ENCODE measurements around the gene CD163L1. TPM values are rescaled to one million over a fixed set of nuclear protein-coding genes. Genes with fewer than 3 reads are reported as not detected.
A peak's percentile ranks its signal among the peaks of the same experiment; 100 is the strongest.

Gene CD163L1
- total and polyA plus RNA-seq, 5 donors from 2014 or later: not detected

DNA sequence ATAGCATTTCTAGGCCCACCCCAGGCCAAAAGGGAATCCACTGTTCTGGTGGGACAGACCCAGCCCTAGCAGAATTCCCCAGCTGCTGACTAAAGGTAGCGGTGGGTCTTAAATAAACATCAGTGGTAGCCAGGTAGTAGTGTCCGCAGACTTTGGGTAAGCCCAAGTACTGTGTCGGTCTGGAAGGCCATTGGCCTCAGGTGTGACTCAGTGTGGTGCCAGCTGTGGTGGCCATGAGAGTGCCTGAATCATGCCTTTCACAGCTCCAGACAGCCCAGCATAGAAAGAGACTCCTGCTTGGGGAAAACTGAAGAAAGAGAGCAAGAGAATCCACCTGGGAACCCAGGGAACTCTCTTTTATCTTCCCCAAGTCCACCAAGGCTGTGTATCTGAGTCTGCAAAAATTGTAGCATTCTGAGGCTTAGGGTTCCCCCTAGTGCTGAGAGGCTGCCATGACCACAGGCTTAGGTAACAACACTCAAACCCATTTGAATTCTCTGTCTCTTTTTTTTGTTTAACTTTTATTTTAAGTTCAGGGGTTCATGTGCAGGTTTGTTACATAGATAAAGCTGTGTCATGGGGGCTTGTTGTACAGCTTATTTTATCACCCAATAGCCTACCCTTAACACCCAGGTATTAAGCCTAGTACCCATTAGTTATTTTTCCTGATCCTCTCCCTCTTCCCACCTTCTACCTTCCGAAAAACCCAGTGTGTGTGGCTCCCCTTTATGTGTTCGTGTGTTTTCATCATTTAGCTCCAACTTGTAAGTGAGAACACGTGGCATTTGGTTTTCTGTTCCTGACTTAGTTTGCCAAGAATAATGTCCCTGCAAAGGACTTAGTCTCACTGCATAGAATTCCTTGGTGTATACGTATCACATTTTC, 16.7 kb upstream of the CD163L1 start:
- Histone ChIP-seq H3K4me1 (ENCODE audit: control insufficient read depth, insufficient read depth, low read length, poor library complexity, severe bottlenecking) (no peaks in the 10 kb centered on the region), H3K27ac (ENCODE audit: insufficient read depth, low read length, poor library complexity, severe bottlenecking) (no peak overlapping the region), H3K4me3 (ENCODE audit: low read depth, low read length) (no peak overlapping the region), H3K9me3 (ENCODE audit: control insufficient read depth in 2 of 2, low read length in 2 of 2) (no peaks in the 10 kb centered on the region), H3K27me3 (ENCODE audit: control insufficient read depth, insufficient read depth, low read length) (peaks cover 2% of the 10 kb centered on the region), H3K36me3 (ENCODE audit: control insufficient read depth, insufficient read depth, low read length) (no peaks in the 10 kb centered on the region)
- Mint-ChIP-seq H3K27ac (no peak overlapping the region), H3K9me3 (peaks cover 0 to 3% (median 0%) of the 10 kb centered on the region in 7 donors), H3K27me3 (peaks cover 12% of the 10 kb centered on the region), H3K4me3 (no peak overlapping the region), H3K4me1 (no peaks in the 10 kb centered on the region), H3K36me3 (no peaks in the 10 kb centered on the region)
- DNase-seq: peak in 2 of 3 donors; percentile 36 to 56
- ATAC-seq (ENCODE audit: low read depth in 2 of 2): no peak

DNA sequence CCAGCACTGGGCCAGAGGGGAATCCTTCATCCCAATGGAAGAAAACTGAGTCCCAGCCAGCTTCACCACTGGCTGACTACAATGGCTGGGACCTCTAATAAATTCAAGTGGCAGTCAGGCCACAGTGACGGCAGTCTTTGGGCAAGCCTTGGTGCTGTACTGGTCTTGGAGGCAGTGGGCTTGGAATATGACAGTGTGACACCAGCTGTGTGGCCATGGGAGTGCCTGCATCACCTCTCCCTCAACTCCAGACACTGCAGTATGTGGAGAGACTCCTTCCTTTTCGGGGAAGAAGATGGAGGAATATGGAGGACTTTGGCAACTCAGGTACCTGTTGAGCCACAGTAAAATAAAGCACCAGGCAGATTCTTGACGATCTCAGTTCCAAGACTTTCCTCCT, 16.0 kb upstream of the CD163L1 start:
- no peaks in the 10 kb centered on the region for H3K36me3 ChIP-seq (ENCODE audit: control insufficient read depth, insufficient read depth, low read length)
- no peaks in the 10 kb centered on the region for H3K9me3 ChIP-seq (ENCODE audit: control insufficient read depth in 2 of 2, low read length in 2 of 2)
- ATAC-seq (ENCODE audit: low read depth in 2 of 2): no peak
- Mint-ChIP-seq H3K9me3 (peaks cover 0 to 2% (median 0%) of the 10 kb centered on the region in 7 donors), H3K4me1 (no peaks in the 10 kb centered on the region), H3K27ac (no peak overlapping the region), H3K36me3 (no peaks in the 10 kb centered on the region), H3K27me3 (peaks cover 8% of the 10 kb centered on the region), H3K4me3 (no peak overlapping the region)
- DNase-seq: no peak
- peaks cover 2% of the 10 kb centered on the region for H3K27me3 ChIP-seq (ENCODE audit: control insufficient read depth, insufficient read depth, low read length)
- no peaks in the 10 kb centered on the region for H3K4me1 ChIP-seq (ENCODE audit: control insufficient read depth, insufficient read depth, low read length, poor library complexity, severe bottlenecking)
- H3K4me3 ChIP-seq (ENCODE audit: low read depth, low read length): no peak overlapping the region
- H3K27ac ChIP-seq (ENCODE audit: insufficient read depth, low read length, poor library complexity, severe bottlenecking): no peak overlapping the region

DNA sequence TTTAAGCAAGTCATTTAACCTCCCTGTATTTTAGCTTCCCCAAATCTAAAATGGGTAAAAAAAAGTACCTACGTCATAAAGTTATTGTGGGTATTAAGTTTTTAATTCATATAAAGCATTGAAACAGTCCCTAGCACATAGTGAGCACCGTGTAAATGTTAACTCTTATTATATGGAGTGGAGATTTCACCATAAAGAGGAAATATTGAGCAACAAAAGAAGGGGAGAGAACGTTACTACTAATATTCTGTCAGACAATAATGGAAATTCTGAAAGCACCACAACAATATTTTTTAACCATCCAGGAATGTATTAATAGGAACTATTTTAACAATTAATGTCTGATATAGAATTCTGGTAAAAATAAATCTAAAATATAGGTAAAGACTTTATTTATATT, 7.8 kb upstream of the CD163L1 start:
- no peaks in the 10 kb centered on the region for H3K36me3 Mint-ChIP-seq
- peaks cover 16% of the 10 kb centered on the region for H3K27me3 Mint-ChIP-seq
- H3K27me3 ChIP-seq (ENCODE audit: control insufficient read depth, insufficient read depth, low read length): peaks cover 5% of the 10 kb centered on the region
- DNase-seq (no peak), ATAC-seq (ENCODE audit: low read depth in 2 of 2) (no peak)
- H3K9me3 Mint-ChIP-seq: peaks cover 0 to 4% (median 0%) of the 10 kb centered on the region in 7 donors
- no peak overlapping the region for H3K27ac ChIP-seq (ENCODE audit: insufficient read depth, low read length, poor library complexity, severe bottlenecking)
- no peak overlapping the region for H3K4me3 Mint-ChIP-seq
- H3K4me1 Mint-ChIP-seq: no peaks in the 10 kb centered on the region
- H3K4me1 ChIP-seq (ENCODE audit: control insufficient read depth, insufficient read depth, low read length, poor library complexity, severe bottlenecking): no peaks in the 10 kb centered on the region
- H3K9me3 ChIP-seq (ENCODE audit: control insufficient read depth in 2 of 2, low read length in 2 of 2): no peaks in the 10 kb centered on the region
- H3K4me3 ChIP-seq (ENCODE audit: low read depth, low read length): no peak overlapping the region
- H3K27ac Mint-ChIP-seq: no peak overlapping the region
- no peaks in the 10 kb centered on the region for H3K36me3 ChIP-seq (ENCODE audit: control insufficient read depth, insufficient read depth, low read length)

DNA sequence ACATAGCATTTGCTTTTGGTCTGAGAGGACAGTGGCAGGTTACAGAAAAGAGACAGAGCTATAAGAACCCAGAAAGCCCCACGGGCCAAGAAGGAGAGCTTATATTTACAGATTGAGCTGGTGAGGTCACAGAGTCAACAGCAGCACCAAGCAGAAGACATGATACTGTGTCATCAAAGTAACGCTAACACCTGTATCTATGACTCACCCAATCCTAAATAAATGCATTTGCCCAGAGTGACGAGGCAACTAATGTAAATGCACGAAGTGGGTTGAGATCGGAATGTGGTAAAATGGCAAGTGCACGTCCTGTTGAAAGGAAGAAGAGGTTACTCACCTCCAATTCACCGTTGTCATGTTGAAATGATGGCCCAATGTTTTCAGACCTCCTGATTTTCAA, 6.7 kb upstream of the CD163L1 start:
- Mint-ChIP-seq H3K9me3 (peaks cover 0 to 4% (median 0%) of the 10 kb centered on the region in 7 donors), H3K36me3 (no peaks in the 10 kb centered on the region), H3K4me3 (no peak overlapping the region), H3K4me1 (no peaks in the 10 kb centered on the region), H3K27me3 (peaks cover 22% of the 10 kb centered on the region), H3K27ac (no peak overlapping the region)
- no peaks in the 10 kb centered on the region for H3K4me1 ChIP-seq (ENCODE audit: control insufficient read depth, insufficient read depth, low read length, poor library complexity, severe bottlenecking)
- no peak overlapping the region for H3K27ac ChIP-seq (ENCODE audit: insufficient read depth, low read length, poor library complexity, severe bottlenecking)
- no peaks in the 10 kb centered on the region for H3K36me3 ChIP-seq (ENCODE audit: control insufficient read depth, insufficient read depth, low read length)
- H3K4me3 ChIP-seq (ENCODE audit: low read depth, low read length): no peak overlapping the region
- H3K9me3 ChIP-seq (ENCODE audit: control insufficient read depth in 2 of 2, low read length in 2 of 2): no peaks in the 10 kb centered on the region
- ATAC-seq (ENCODE audit: low read depth in 2 of 2) (no peak), DNase-seq (no peak)
- H3K27me3 ChIP-seq (ENCODE audit: control insufficient read depth, insufficient read depth, low read length): peaks cover 7% of the 10 kb centered on the region

DNA sequence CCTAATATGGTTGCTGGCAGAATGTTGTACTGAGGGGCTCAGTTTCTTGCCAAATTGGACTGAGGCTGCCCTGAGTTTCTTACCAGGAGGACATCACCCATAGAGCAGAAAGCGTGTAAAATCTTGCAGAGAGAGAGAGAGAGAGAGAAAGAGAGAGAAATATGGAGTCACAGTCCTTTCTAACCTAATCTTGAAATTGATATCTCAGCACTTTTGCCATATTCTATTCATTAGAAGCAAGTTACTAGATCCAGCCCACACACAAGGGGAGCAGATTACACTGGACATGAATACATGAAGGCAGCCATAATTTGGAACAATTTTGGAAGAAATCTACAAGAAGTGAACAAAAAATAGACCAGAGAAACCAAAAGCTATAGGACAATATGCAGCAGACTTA, 4.1 kb upstream of the CD163L1 start:
- Histone ChIP-seq H3K27ac (ENCODE audit: insufficient read depth, low read length, poor library complexity, severe bottlenecking) (no peak overlapping the region), H3K9me3 (ENCODE audit: control insufficient read depth in 2 of 2, low read length in 2 of 2) (no peaks in the 10 kb centered on the region), H3K4me3 (ENCODE audit: low read depth, low read length) (no peak overlapping the region), H3K27me3 (ENCODE audit: control insufficient read depth, insufficient read depth, low read length) (peaks cover 4% of the 10 kb centered on the region), H3K4me1 (ENCODE audit: control insufficient read depth, insufficient read depth, low read length, poor library complexity, severe bottlenecking) (no peaks in the 10 kb centered on the region), H3K36me3 (ENCODE audit: control insufficient read depth, insufficient read depth, low read length) (no peaks in the 10 kb centered on the region)
- Mint-ChIP-seq H3K4me3 (no peak overlapping the region), H3K27ac (no peak overlapping the region), H3K4me1 (no peaks in the 10 kb centered on the region), H3K9me3 (peaks cover 0 to 2% (median 0%) of the 10 kb centered on the region in 7 donors), H3K27me3 (peaks cover 31% of the 10 kb centered on the region), H3K36me3 (no peaks in the 10 kb centered on the region)
- DNase-seq (no peak), ATAC-seq (ENCODE audit: low read depth in 2 of 2) (no peak)

DNA sequence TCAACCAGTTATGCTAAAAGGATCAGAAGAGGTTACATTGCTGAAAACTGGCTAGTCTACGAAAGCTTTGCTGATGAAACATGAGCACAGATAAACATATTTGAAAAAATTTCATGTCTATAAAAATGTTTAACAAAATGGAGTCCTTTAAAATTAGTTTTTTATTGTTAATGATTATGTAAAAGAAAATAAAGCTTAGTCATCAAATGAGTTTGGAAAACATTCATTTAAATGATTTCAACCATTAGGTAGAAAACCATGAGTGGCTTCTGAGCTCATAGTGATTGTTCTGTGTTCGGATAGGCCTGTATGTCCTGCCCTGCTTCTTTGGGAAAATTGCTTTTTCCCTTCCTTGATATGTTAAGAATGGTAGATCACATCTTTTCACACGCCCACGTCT, 584 bp upstream of the CD163L1 start:
- H3K9me3 Mint-ChIP-seq: peaks cover 0 to 4% (median 0%) of the 10 kb centered on the region in 7 donors
- peaks cover 46% of the 10 kb centered on the region for H3K27me3 Mint-ChIP-seq
- no peak for ATAC-seq (ENCODE audit: low read depth in 2 of 2)

DNA sequence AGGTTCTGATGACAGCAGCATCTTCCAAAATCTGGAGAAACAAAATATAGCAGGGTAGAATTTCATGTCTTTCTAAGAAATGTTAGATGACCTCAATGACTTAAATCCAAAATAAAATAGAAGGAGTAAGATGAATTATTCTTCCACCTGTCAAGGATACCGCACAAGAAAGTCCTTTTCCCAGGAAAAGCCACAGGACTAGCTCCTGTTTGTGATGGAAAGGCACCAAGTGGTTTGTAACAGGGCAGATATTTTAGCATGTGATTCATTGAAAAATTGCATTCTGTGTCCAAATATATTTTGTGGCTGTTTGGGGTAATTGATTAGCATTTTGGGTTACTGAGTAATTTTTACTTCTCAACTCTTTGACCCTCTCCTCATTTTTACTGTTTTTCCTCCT, 2.7 kb downstream of the CD163L1 start:
- H3K4me1 Mint-ChIP-seq: peaks cover 0 to 5% (median 0%) of the 10 kb centered on the region in 4 donors
- ATAC-seq (ENCODE audit: low read depth in 2 of 2) (no peak), DNase-seq (no peak)
- H3K36me3 Mint-ChIP-seq: no peaks in the 10 kb centered on the region
- no peak overlapping the region for H3K27ac Mint-ChIP-seq
- H3K4me3 Mint-ChIP-seq: no peak overlapping the region
- peaks cover 45% of the 10 kb centered on the region for H3K27me3 Mint-ChIP-seq
- peaks cover 0 to 6% (median 0%) of the 10 kb centered on the region in 7 donors for H3K9me3 Mint-ChIP-seq
- H3K4me1 ChIP-seq (ENCODE audit: control insufficient read depth, insufficient read depth, low read length, poor library complexity, severe bottlenecking): no peaks in the 10 kb centered on the region
- no peaks in the 10 kb centered on the region for H3K9me3 ChIP-seq (ENCODE audit: control insufficient read depth in 2 of 2, low read length in 2 of 2)
- H3K27ac ChIP-seq (ENCODE audit: insufficient read depth, low read length, poor library complexity, severe bottlenecking): no peak overlapping the region
- peaks cover 16% of the 10 kb centered on the region for H3K27me3 ChIP-seq (ENCODE audit: control insufficient read depth, insufficient read depth, low read length)
- H3K36me3 ChIP-seq (ENCODE audit: control insufficient read depth, insufficient read depth, low read length): no peaks in the 10 kb centered on the region
- no peak overlapping the region for H3K4me3 ChIP-seq (ENCODE audit: low read depth, low read length)

More for the DNA sequence above, 584 bp upstream of the CD163L1 start:
- Histone ChIP-seq H3K9me3 (ENCODE audit: control insufficient read depth in 2 of 2, low read length in 2 of 2) (no peaks in the 10 kb centered on the region), H3K4me1 (ENCODE audit: control insufficient read depth, insufficient read depth, low read length, poor library complexity, severe bottlenecking) (no peaks in the 10 kb centered on the region), H3K27ac (ENCODE audit: insufficient read depth, low read length, poor library complexity, severe bottlenecking) (no peak overlapping the region), H3K36me3 (ENCODE audit: control insufficient read depth, insufficient read depth, low read length) (no peaks in the 10 kb centered on the region), H3K27me3 (ENCODE audit: control insufficient read depth, insufficient read depth, low read length) (peaks cover 18% of the 10 kb centered on the region), H3K4me3 (ENCODE audit: low read depth, low read length) (no peak overlapping the region)
- H3K27ac Mint-ChIP-seq: no peak overlapping the region
- peaks cover 0 to 3% (median 0%) of the 10 kb centered on the region in 4 donors for H3K4me1 Mint-ChIP-seq
- no peak overlapping the region for H3K4me3 Mint-ChIP-seq
- DNase-seq: no peak
- H3K36me3 Mint-ChIP-seq: no peaks in the 10 kb centered on the region
